ENCODE measurements around the gene APLP2. TPM values are rescaled to one million over a fixed set of nuclear protein-coding genes. Genes with fewer than 3 reads are reported as not detected.

APLP2 gene
- total and polyA plus RNA-seq, 2 experiments from 2014 or later = 322 to 362 TPM

GRCh38 chr11:130145975-130146776 lies 76.5 kb downstream of the APLP2 start:
- Histone ChIP-seq H3F3A (replicated peaks; ENCODE audit: low read depth) (0 out of 2 replicates have a peak, but pooled peaks cover 7% of the 10 kb centered on the region), H3K27ac (ENCODE audit: low read depth) (peak overlapping the region; percentile 79), H3K27me3 (ENCODE audit: insufficient read depth) (no peaks in the 10 kb centered on the region), H3K4me1 (ENCODE audit: insufficient read depth) (peaks cover 17% of the 10 kb centered on the region), H3K36me3 (ENCODE audit: insufficient read depth) (peaks cover 17% of the 10 kb centered on the region; the same call in 1 of the 2 replicates), H3K9me2 (ENCODE audit: insufficient read depth) (no peaks in the 10 kb centered on the region), H4K20me1 (replicated peaks; ENCODE audit: insufficient read depth) (peaks cover 3% of the 10 kb centered on the region), H3K79me2 (replicated peaks; ENCODE audit: insufficient read depth) (no peaks in the 10 kb centered on the region), H3K4me2 (no peak overlapping the region), H3K4me3 (no peak overlapping the region), H2AFZ (no peak overlapping the region)
- Mint-ChIP-seq H3K27me3 (ENCODE audit: insufficient read depth, low read depth, poor library complexity) (peaks cover 8% of the 10 kb centered on the region), H3K9me3 (no peaks in the 10 kb centered on the region), H3K27ac (peak overlapping the region; percentile 93), H3K36me3 (ENCODE audit: low read depth) (peaks cover 36% of the 10 kb centered on the region), H3K4me3 (peak overlapping the region; percentile 44), H3K4me1 (peaks cover 25% of the 10 kb centered on the region)
- ATAC-seq (peak; percentile 98), DNase-seq (ENCODE audit: low spot score) (peak; percentile 95)
- TF ChIP-seq, protein P1, sequence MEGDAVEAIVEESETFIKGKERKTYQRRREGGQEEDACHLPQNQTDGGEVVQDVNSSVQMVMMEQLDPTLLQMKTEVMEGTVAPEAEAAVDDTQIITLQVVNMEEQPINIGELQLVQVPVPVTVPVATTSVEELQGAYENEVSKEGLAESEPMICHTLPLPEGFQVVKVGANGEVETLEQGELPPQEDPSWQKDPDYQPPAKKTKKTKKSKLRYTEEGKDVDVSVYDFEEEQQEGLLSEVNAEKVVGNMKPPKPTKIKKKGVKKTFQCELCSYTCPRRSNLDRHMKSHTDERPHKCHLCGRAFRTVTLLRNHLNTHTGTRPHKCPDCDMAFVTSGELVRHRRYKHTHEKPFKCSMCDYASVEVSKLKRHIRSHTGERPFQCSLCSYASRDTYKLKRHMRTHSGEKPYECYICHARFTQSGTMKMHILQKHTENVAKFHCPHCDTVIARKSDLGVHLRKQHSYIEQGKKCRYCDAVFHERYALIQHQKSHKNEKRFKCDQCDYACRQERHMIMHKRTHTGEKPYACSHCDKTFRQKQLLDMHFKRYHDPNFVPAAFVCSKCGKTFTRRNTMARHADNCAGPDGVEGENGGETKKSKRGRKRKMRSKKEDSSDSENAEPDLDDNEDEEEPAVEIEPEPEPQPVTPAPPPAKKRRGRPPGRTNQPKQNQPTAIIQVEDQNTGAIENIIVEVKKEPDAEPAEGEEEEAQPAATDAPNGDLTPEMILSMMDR (conservative IDR thresholded peaks at IDR 0.05; ENCODE audit: low read depth in 2 of 2) = peak; percentile 36 to 63
- TF ChIP-seq STAT1 (IDR thresholded peaks at IDR 0.05; ENCODE audit: unreplicated experiment) = no peak
- no peak for TF ChIP-seq ZNF462 (CRISPR knock-in tag; IDR thresholded peaks at IDR 0.05)
- peak; percentile 46 for TF ChIP-seq CREB1 (CRISPR knock-in tag; IDR thresholded peaks at IDR 0.05; ENCODE audit: low read depth)
- no peak for TF ChIP-seq ZNF331 (CRISPR knock-in tag; IDR thresholded peaks at IDR 0.05; ENCODE audit: low read depth)
- TF ChIP-seq ETS1 (IDR thresholded peaks at IDR 0.05) = no peak
- TF ChIP-seq POLR2AphosphoS5 (IDR thresholded peaks at IDR 0.05; ENCODE audit: low read depth) = no peak

All from GM23338 (cell line).